HFFc6 (cell line): ENCODE results near the gene WAC. TPM values are rescaled to one million over a fixed set of nuclear protein-coding genes. Genes with fewer than 3 reads are reported as not detected.

Experiments
- DNase-seq: peaks from one replicate; pipeline ENCODE4 v3.0.0-alpha.2; 2018
- H3K27ac Mint-ChIP-seq: 2 replicates; pipeline ENCODE4 v1.8.0; 2020; ENCODE audit warnings: mild to moderate bottlenecking, mixed read lengths
- H3K27me3 Mint-ChIP-seq: 2 replicates; pipeline ENCODE4 v1.8.0; 2021; ENCODE audit warnings: mild to moderate bottlenecking, moderate library complexity, mixed read lengths; ENCODE audit not compliant: insufficient read depth
- H3K36me3 Mint-ChIP-seq: 2 replicates; pipeline ENCODE4 v1.8.0; 2021; ENCODE audit warnings: low read depth, mixed read lengths
- H3K4me1 Mint-ChIP-seq: 2 replicates; pipeline ENCODE4 v1.8.0; 2020; ENCODE audit warnings: low read depth, mixed read lengths
- H3K4me3 Mint-ChIP-seq: 2 replicates; pipeline ENCODE4 v1.8.0; 2020; ENCODE audit warnings: mild to moderate bottlenecking, moderate library complexity, mixed read lengths
- H3K9me3 Mint-ChIP-seq: 2 replicates; pipeline ENCODE4 v1.8.0; 2020; ENCODE audit warnings: mild to moderate bottlenecking, mixed read lengths
- total RNA-seq, 6 experiments: library from RNA; stranded (reverse); fragmentation: NEBNext Ultra II Directional; extraction: Animal tissue kit (Norgen Biotek cat#: 25700); gene quantifications; 2 replicates in 1 of 6; 3 replicates in 5 of 6; pipeline ENCODE4 v1.2.3, GENCODE V29; 2021
- TF ChIP-seq, protein P1 (sequence below): fragments of 200-600 bp; sonication (generic); IDR thresholded peaks from 2 replicates; pipeline ENCODE4 v1.5.0; 2021; ENCODE audit warnings: antibody characterized with exemption, mild to moderate bottlenecking

WAC gene
- total RNA-seq, 6 experiments from 2014 or later = 67.2 to 81.5 (median 74.3) TPM

DNA sequence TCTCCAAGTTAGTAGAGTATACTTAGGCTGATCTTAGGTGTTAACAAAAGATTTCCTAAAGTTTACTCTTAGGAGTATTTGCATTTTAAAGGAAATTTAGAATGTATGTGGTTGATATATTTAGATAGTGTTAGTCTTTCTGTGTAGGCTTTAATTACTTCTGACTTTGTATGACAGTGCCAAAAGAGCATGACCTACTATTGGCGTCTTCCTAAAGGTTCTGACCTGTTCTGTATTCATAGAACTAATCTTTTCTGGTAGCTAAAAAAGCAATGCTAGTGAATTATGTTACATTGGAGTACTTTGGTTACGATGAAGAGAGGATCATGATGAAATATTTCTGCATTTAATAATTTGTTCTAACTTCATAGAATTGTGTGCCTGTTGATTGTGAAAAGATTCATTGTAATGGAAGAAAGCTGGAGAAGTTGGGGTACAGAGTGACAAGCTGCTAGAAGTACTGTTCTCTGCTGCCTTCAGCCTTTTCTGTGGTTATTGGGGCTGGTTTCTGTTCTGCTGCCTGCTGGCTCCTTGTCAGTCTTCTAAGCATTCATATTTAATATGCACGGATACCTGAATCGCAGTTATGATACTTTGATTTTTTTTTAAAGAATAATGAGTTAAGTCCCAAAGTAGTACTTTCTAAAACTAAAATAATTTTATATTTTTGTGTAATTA, 13.2 kb downstream of the WAC start:
- DNase-seq = no peak
- Mint-ChIP-seq H3K27ac (peak overlapping the region; percentile 7), H3K27me3 (no peaks in the 10 kb centered on the region), H3K9me3 (no peaks in the 10 kb centered on the region), H3K36me3 (peaks cover 42% of the 10 kb centered on the region), H3K4me1 (peaks cover 53% of the 10 kb centered on the region), H3K4me3 (no peak overlapping the region)
- TF ChIP-seq, protein P1, sequence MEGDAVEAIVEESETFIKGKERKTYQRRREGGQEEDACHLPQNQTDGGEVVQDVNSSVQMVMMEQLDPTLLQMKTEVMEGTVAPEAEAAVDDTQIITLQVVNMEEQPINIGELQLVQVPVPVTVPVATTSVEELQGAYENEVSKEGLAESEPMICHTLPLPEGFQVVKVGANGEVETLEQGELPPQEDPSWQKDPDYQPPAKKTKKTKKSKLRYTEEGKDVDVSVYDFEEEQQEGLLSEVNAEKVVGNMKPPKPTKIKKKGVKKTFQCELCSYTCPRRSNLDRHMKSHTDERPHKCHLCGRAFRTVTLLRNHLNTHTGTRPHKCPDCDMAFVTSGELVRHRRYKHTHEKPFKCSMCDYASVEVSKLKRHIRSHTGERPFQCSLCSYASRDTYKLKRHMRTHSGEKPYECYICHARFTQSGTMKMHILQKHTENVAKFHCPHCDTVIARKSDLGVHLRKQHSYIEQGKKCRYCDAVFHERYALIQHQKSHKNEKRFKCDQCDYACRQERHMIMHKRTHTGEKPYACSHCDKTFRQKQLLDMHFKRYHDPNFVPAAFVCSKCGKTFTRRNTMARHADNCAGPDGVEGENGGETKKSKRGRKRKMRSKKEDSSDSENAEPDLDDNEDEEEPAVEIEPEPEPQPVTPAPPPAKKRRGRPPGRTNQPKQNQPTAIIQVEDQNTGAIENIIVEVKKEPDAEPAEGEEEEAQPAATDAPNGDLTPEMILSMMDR = no peak

DNA sequence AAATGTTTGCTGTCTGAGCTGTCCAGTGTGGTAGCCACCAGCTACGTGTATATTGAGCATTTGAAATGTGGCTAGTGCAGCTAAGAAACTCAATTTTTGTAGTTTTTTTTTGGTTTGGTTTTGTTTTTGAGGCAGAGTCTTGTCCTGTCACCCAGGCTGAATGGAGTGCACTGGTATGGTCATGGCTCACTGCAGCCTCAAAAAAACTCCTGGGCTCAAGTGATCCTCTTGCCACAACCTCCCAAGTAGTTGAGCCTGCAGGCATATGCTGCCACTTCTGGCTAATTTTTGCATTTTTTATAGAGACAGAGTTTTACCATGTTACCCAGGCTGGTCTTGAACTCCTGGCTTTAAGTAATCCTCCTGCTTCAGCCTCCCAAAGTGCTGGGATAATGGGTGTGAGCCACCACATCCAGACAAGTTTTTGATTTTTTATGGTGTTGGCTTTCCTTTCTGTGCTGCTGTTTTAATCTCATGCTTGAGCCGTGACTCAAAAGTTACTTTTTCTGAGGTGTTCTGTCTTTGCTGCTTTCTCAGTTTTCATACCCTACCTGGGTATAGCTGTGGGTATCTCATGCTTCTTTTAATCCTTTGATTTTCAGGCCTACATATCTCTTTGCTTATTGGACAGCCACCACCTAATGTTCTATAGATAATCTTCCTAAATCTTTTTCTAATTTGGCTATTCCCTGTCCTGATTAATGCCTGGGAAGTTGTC, 16.0 kb downstream of the WAC start:
- TF ChIP-seq, protein P1 = no peak
- no peak for DNase-seq
- Mint-ChIP-seq H3K36me3 (peaks cover 45% of the 10 kb centered on the region), H3K9me3 (no peaks in the 10 kb centered on the region), H3K27me3 (no peaks in the 10 kb centered on the region), H3K4me3 (no peak overlapping the region; the same call in 1 of the 2 replicates), H3K4me1 (peaks cover 58% of the 10 kb centered on the region), H3K27ac (peak overlapping the region; percentile 39)

DNA sequence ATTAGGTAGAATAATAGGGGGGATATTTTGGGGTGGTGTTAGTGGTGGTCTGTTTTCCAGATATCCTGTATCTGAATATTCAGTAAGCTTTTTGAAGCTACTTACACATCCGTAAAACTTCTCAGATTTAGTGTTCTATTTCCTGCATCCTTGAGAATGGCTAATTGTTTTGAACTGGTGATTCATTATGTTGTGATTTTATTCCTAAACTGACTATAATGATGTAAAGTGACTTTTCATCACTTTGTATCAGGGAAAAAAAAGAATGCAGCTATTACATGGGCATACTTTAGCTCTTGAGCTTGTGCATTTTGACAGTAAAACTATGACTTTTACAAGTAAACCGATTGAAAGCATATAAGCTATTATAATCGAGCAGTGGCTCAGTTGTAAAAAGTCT, 18.2 kb downstream of the WAC start:
- H3K27me3 Mint-ChIP-seq = no peaks in the 10 kb centered on the region

DNA sequence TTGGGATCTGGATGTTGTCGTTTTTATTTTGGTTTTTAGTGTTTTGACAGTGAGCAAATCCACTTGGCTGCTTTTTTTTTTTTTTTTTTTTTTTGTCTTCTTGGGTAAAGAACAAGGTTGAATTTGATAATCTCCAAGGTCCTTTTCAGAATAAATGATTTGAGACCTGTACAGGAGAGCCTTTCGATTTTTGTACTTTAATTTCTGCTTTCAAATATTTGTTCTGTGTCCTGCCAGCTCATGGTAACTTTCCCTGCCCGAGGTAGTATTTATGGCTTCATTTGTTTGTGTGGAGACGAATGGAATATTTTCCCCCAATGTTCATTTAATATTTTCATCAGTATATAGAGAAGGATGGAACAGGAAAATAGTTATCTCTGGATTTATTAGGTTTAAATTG, 19.9 kb downstream of the WAC start:
- TF ChIP-seq, protein P1 = no peak
- Mint-ChIP-seq H3K27ac (peak overlapping the region; percentile 37), H3K4me3 (no peak overlapping the region), H3K36me3 (peaks cover 59% of the 10 kb centered on the region), H3K4me1 (peaks cover 71% of the 10 kb centered on the region), H3K27me3 (no peaks in the 10 kb centered on the region), H3K9me3 (no peaks in the 10 kb centered on the region)
- no peak for DNase-seq

More for the DNA sequence above, 18.2 kb downstream of the WAC start:
- Mint-ChIP-seq H3K9me3 (no peaks in the 10 kb centered on the region), H3K4me3 (no peak overlapping the region), H3K4me1 (peaks cover 71% of the 10 kb centered on the region), H3K27ac (peak overlapping the region; percentile 66), H3K36me3 (peaks cover 52% of the 10 kb centered on the region)
- DNase-seq = no peak
- TF ChIP-seq, protein P1 = no peak

DNA sequence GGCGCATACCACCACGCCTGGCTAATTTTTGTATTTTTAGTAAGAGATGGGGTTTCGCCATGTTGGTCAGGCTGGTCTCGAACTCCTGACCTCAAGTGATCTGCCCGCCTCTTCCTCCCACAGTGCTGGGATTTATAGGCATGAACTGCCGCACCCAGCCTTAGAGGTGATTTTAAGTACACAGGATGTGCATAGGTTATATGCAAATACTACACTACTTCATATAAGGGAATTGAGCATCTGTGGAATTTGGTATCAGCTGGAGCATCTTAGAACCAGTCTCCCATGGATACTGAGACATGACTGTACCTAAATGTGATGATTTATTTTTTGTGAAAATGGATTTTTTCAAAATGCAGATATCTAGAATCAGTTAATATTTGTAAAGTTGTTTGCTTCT, 21.1 kb downstream of the WAC start:
- Mint-ChIP-seq H3K9me3 (no peaks in the 10 kb centered on the region), H3K4me1 (peaks cover 71% of the 10 kb centered on the region), H3K27ac (peak overlapping the region; percentile 20; the same call in 1 of the 2 replicates), H3K4me3 (no peak overlapping the region), H3K27me3 (no peaks in the 10 kb centered on the region), H3K36me3 (peaks cover 58% of the 10 kb centered on the region)
- TF ChIP-seq, protein P1 = no peak
- DNase-seq = no peak
